H1 (cell line): ENCODE data around the gene TOPORS. TPM values are rescaled to one million over a fixed set of nuclear protein-coding genes. Genes with fewer than 3 reads are reported as not detected.

Experiments
- CTCF ChIA-PET: fragments of 300-600 bp; sonication (Branson Sonifier 250); formaldehyde crosslinking; loops from one replicate; lab custom pipeline; 2021; ENCODE audit not compliant: partially characterized antibody; lab: Charles Lee
- POLR2A ChIA-PET: fragments of 300-600 bp; sonication (Branson Sonifier 250); formaldehyde crosslinking; loops from one replicate; lab custom pipeline; 2021; ENCODE audit warnings: inconsistent platforms; ENCODE audit not compliant: partially characterized antibody; lab: Charles Lee
- DNase-seq, 2 experiments: peaks; one replicate each; pipeline versions ENCODE4 v3.0.0 to v3.0.0-alpha.2; 2010 to 2022; ENCODE audit warnings: low spot score in 2 of 2, low read depth in 1 of 2, mixed read lengths in 1 of 2
- FAIRE-seq: peaks from 2 replicates; lab custom pipeline; 2011; peaks lifted over from hg19 to GRCh38; lab: Jason Lieb, UNC
- H2AFZ ChIP-seq: 2 replicates; pipeline ENCODE4 v1.8.1; 2012; ENCODE audit warnings: low read length, inconsistent platforms
- H2AK5ac ChIP-seq: 2 replicates; pipeline ENCODE4 v1.6.1; 2013; ENCODE audit warnings: low read depth, low read length
- H2BK120ac ChIP-seq: replicated peaks from 2 replicates; pipeline ENCODE3; 2013; ENCODE audit warnings: low read depth, low read length, inconsistent platforms
- H2BK12ac ChIP-seq: 2 replicates; pipeline ENCODE4 v1.6.1; 2013; ENCODE audit warnings: low read depth, low read length
- H2BK15ac ChIP-seq: 2 replicates; pipeline ENCODE4 v1.6.1; 2013; ENCODE audit warnings: low read length
- H2BK20ac ChIP-seq: 2 replicates; pipeline ENCODE4 v1.6.1; 2013; ENCODE audit warnings: low read length
- H2BK5ac ChIP-seq: 2 replicates; pipeline ENCODE4 v1.6.1; 2013; ENCODE audit warnings: low read depth, low read length
- H3K14ac ChIP-seq: 2 replicates; pipeline ENCODE4 v1.6.1; 2013; ENCODE audit warnings: inconsistent platforms; ENCODE audit not compliant: insufficient read length
- H3K18ac ChIP-seq: 2 replicates; pipeline ENCODE4 v1.6.1; 2013; ENCODE audit warnings: low read length; ENCODE audit errors: extremely low read depth
- H3K23ac ChIP-seq: 2 replicates; pipeline ENCODE4 v1.6.1; 2013; ENCODE audit warnings: inconsistent platforms; ENCODE audit not compliant: insufficient read length
- H3K23me2 ChIP-seq: 2 replicates; pipeline ENCODE4 v1.6.1; 2013; ENCODE audit warnings: low read depth, low read length
- H3K27ac ChIP-seq: 2 replicates; pipeline ENCODE4 v1.6.1; 2011; ENCODE audit warnings: low read depth, low read length, inconsistent platforms
- H3K27me3 ChIP-seq, 4 experiments: replicated peaks in 1 of 4; 1 replicate in 1 of 4; 2 replicates in 3 of 4; pipeline versions ENCODE4 v1.6.1 to v1.8.1; 2011 to 2013; ENCODE audit warnings: low read length in 3 of 4, mild to moderate bottlenecking in 3 of 4, inconsistent platforms in 2 of 4, mixed read lengths in 2 of 4, moderate library complexity in 1 of 4; ENCODE audit not compliant: control insufficient read depth in 3 of 4, insufficient read depth in 3 of 4; ENCODE audit errors: extremely low read depth in 1 of 4
- H3K36me3 ChIP-seq, 4 experiments: 2 replicates each; pipeline versions ENCODE4 v1.6.1 to v1.8.1; 2011 to 2013; ENCODE audit warnings: mild to moderate bottlenecking in 4 of 4, low read length in 3 of 4, moderate library complexity in 2 of 4, control low read depth in 1 of 4, inconsistent platforms in 1 of 4; ENCODE audit not compliant: insufficient read depth in 4 of 4, control insufficient read depth in 2 of 4
- H3K4ac ChIP-seq: replicated peaks from 2 replicates; pipeline ENCODE3; 2013; ENCODE audit warnings: low read length, low read depth, mixed read lengths, inconsistent platforms; ENCODE audit not compliant: insufficient read length
- H3K4me1 ChIP-seq, 4 experiments: replicated peaks in 1 of 4; 1 replicate in 1 of 4; 2 replicates in 3 of 4; pipeline versions ENCODE4 v1.6.1 to v1.8.1; 2011 to 2013; ENCODE audit warnings: low read length in 3 of 4, inconsistent platforms in 2 of 4, mixed read lengths in 1 of 4; ENCODE audit not compliant: insufficient read depth in 4 of 4, control insufficient read depth in 3 of 4
- H3K4me2 ChIP-seq, 2 experiments: 2 replicates each; pipeline versions ENCODE4 v1.6.1 to v1.8.1; 2011 to 2013; ENCODE audit warnings: low read depth in 2 of 2, low read length in 2 of 2, control low read depth in 1 of 2, inconsistent platforms in 1 of 2, mild to moderate bottlenecking in 1 of 2; ENCODE audit not compliant: insufficient read depth in 1 of 2
- H3K4me3 ChIP-seq, 4 experiments: fragments of 200-600, 300-600 bp in 1 of 4; sonication (generic), shearing (Covaris generic), sonication (Bioruptor Twin) in 1 of 4; 2 replicates each; pipeline versions ENCODE4 v1.5.1 to v1.8.1; 2011 to 2016; ENCODE audit warnings: low read length in 4 of 4, low read depth in 3 of 4, control low read depth in 2 of 4, inconsistent platforms in 2 of 4, mild to moderate bottlenecking in 2 of 4, mixed read lengths in 1 of 4, moderate library complexity in 1 of 4; ENCODE audit not compliant: insufficient read depth in 2 of 4; ENCODE audit errors: extremely low read depth in 1 of 4
- H3K56ac ChIP-seq: replicated peaks from 2 replicates; pipeline ENCODE3; 2013; ENCODE audit warnings: low read depth, mild to moderate bottlenecking, mixed read lengths, low read length, inconsistent platforms; ENCODE audit not compliant: insufficient read length
- H3K79me1 ChIP-seq: 2 replicates; pipeline ENCODE4 v1.6.1; 2013; ENCODE audit warnings: low read depth, low read length, control low read depth
- H3K79me2 ChIP-seq, 2 experiments: 2 replicates each; pipeline versions ENCODE4 v1.6.1 to v1.8.1; 2012 to 2013; ENCODE audit warnings: low read length in 2 of 2, mild to moderate bottlenecking in 2 of 2, inconsistent platforms in 1 of 2; ENCODE audit not compliant: insufficient read depth in 2 of 2, control insufficient read depth in 1 of 2
- H3K9ac ChIP-seq, 4 experiments: replicated peaks in 1 of 4; 1 replicate in 1 of 4; 2 replicates in 3 of 4; pipeline versions ENCODE4 v1.6.1 to v1.8.1; 2011 to 2013; ENCODE audit warnings: low read depth in 3 of 4, low read length in 3 of 4, control low read depth in 2 of 4, mild to moderate bottlenecking in 2 of 4, moderate library complexity in 2 of 4, inconsistent platforms in 1 of 4; ENCODE audit errors: extremely low read depth in 1 of 4
- H3K9me3 ChIP-seq, 2 experiments: 2 replicates each; pipeline versions ENCODE4 v1.6.1 to v1.8.1; 2012 to 2013; ENCODE audit warnings: mild to moderate bottlenecking in 2 of 2, moderate library complexity in 2 of 2, control low read depth in 1 of 2, inconsistent platforms in 1 of 2, low read depth in 1 of 2, low read length in 1 of 2, mixed read lengths in 1 of 2; ENCODE audit not compliant: insufficient read depth in 2 of 2
- H4K20me1 ChIP-seq, 2 experiments: replicated peaks in 1 of 2; 2 replicates each; pipeline versions ENCODE3 to v1.8.1; 2011 to 2013; ENCODE audit warnings: inconsistent platforms in 2 of 2, low read length in 2 of 2, mild to moderate bottlenecking in 1 of 2; ENCODE audit not compliant: insufficient read depth in 2 of 2, control insufficient read depth in 1 of 2
- H4K5ac ChIP-seq: 2 replicates; pipeline ENCODE4 v1.6.1; 2013; ENCODE audit warnings: low read length, low read depth, mixed read lengths, inconsistent platforms; ENCODE audit not compliant: insufficient read length
- H4K8ac ChIP-seq: 2 replicates; pipeline ENCODE4 v1.8.0; 2013; ENCODE audit warnings: mild to moderate bottlenecking, moderate library complexity, low read length, inconsistent platforms; ENCODE audit not compliant: insufficient read depth; ENCODE audit errors: extremely low read depth
- H4K91ac ChIP-seq: replicated peaks from 2 replicates; pipeline ENCODE3; 2013; ENCODE audit warnings: low read length, mixed read lengths, inconsistent platforms; ENCODE audit not compliant: insufficient read length
- CHD1 ChIP-seq: IDR thresholded peaks from 2 replicates; pipeline ENCODE4 v1.6.1; 2012; ENCODE audit warnings: low read depth, low read length, improper control_type of control experiment
- PHF8 ChIP-seq: fragments of 200-600 bp; sonication (generic); conservative IDR thresholded peaks from 2 replicates; pipeline ENCODE4 v1.7.1; 2012; ENCODE audit warnings: low read depth, mild to moderate bottlenecking, inconsistent platforms, low read length, moderate library complexity
- POLR2A ChIP-seq, 2 experiments: IDR thresholded peaks; 1 replicate in 1 of 2; 2 replicates in 1 of 2; pipeline ENCODE4 v1.6.1; 2011; ENCODE audit warnings: low read depth in 2 of 2, low read length in 2 of 2, mild to moderate bottlenecking in 2 of 2; ENCODE audit errors: control extremely low read depth in 1 of 2
- SRF ChIP-seq: IDR thresholded peaks from 2 replicates; pipeline ENCODE4 v1.6.1; 2011; ENCODE audit warnings: mild to moderate bottlenecking, low read depth, low read length, moderate library complexity
- TBP ChIP-seq: IDR thresholded peaks from 2 replicates; pipeline ENCODE4 v1.6.1; 2011; ENCODE audit warnings: low read depth, low read length, improper control_type of control experiment
- WGBS, 2 experiments: shearing (Covaris generic) in 1 of 2; methylation state at CpG; one replicate each; pipeline versions ENCODE4 v1.1.6 to v1.1.7; 2013 to 2015; ENCODE audit warnings: low lambda C conversion rate in 2 of 2, mixed read lengths in 2 of 2, inconsistent platforms in 1 of 2, low coverage in 1 of 2, missing lambda C conversion rate in 1 of 2; ENCODE audit not compliant: insufficient replicate concordance in 2 of 2, insufficient coverage in 1 of 2, insufficient read length in 1 of 2; ENCODE audit errors: extremely low coverage in 1 of 2, missing lambda C conversion rate in 1 of 2; 5-methylcytosine and 5-hydroxymethylcytosine counted together
- polyA plus RNA-seq, 7 experiments: library from polyadenylated mRNA; depleted of rRNA in 3 of 7; stranded (reverse) in 5 of 7; unstranded in 2 of 7; fragments of >200 nt in 5 of 7; fragments of 200-250 nt in 2 of 7; gene quantifications; 1 replicate in 5 of 7; 2 replicates in 1 of 7; 4 replicates in 1 of 7; pipeline versions ENCODE4 v1.2.1 to v1.2.3, GENCODE V29; 2011 to 2013; ENCODE audit warnings: missing spikeins in 2 of 7, mixed read lengths in 2 of 7
- total RNA-seq: library from RNA; stranded (reverse); fragmentation: NEBNext Ultra II Directional; extraction: Animal tissue kit (Norgen Biotek cat#: 25700); gene quantifications from 2 replicates; pipeline ENCODE4 v1.2.1, GENCODE V29; 2021

Gene TOPORS
- total and polyA plus RNA-seq, 2 of the 8 experiments (the other 6 are each of a cell fraction or from before 2014, with no cell fraction given): 10.3 to 30.7 TPM

DNA sequence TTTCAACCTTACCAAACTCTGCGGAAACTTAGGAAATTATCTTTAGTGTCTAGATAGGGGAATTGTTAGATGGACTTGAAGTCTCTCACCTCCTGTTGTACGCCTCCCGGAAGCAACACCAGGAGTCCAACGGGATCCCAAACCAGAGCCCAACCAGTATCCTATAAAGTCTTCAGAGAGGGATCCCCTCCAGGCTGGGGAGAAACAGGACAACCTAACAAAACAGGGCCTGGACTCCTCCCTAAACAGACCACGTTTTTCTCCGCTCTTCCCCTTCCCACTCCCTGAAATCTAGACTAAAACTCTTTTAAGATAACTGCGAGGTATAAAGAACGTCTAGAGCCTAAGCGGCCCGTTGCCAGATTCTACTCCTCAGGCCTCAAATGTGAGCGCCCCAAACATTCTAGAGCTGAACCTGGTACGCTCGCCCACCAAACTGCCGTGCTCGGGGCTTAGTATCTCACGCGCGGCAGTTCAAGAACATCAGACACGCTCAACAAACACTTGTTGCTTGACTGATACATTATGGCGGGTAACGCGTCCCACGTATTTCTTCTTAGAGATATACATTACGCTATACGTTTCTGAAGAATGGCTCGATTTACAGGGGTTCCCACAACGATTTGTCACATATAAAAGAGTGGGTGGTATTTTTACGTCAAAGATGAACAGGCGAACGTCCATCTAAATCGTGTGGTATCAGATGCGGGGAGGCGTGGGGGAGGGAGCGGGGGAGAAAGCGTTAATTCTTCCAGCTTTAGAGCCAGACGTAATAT is 922 bp downstream of the TOPORS start:
- FAIRE-seq: peak; percentile 7
- Histone ChIP-seq H3K79me1 (no peaks in the 10 kb centered on the region; the same call in 1 of the 2 replicates), H3K27ac (peak overlapping the region; percentile 78), H3K9me3 (no peaks in the 10 kb centered on the region), H3K4me1 (peaks cover 0 to 3% (median 0%) of the 10 kb centered on the region in 4 experiments; a peak in 2 of 7 replicates), H2BK5ac (peak overlapping the region; percentile 80), H3K9ac (peak overlapping the region; percentile 62 to 97 (median 94)), H3K4me2 (peak overlapping the region; percentile 80 to 83), H4K91ac (peak overlapping the region; percentile 29), H2BK120ac (no peak overlapping the region), H2AFZ (0 out of 2 replicates have a peak overlapping the region, but pooled peaks have one; percentile 17), H4K8ac (peak overlapping the region; percentile 92; the same call in 1 of the 2 replicates), H3K4me3 (peak overlapping the region; percentile 80 to 97 (median 87)), H2BK15ac (no peak overlapping the region), H2BK20ac (no peak overlapping the region), H3K23ac (no peak overlapping the region), H3K27me3 (no peaks in the 10 kb centered on the region), H3K36me3 (peaks cover 0 to 4% (median 0%) of the 10 kb centered on the region in 4 experiments; a peak in 1 of 8 replicates), H3K23me2 (peaks cover 9% of the 10 kb centered on the region), H3K14ac (peak overlapping the region; percentile 63), H3K18ac (peak overlapping the region; percentile 57), H4K5ac (peak overlapping the region; percentile 54), H2BK12ac (peak overlapping the region; percentile 71; the same call in 1 of the 2 replicates), H3K79me2 (peaks cover 30 to 59% of the 10 kb centered on the region in 2 experiments), H3K56ac (peak overlapping the region; percentile 71), H2AK5ac (peak overlapping the region; percentile 46; the same call in 1 of the 2 replicates), H4K20me1 (peaks cover 11 to 15% of the 10 kb centered on the region in 2 experiments), H3K4ac (peak overlapping the region; percentile 41)
- WGBS, 2 experiments: 3% methylated on average over 36 of the region's 36 CpGs; no CpG with 5 or more reads in 1 of the 2 experiments
- DNase-seq: peak in 1 of 2 experiments; percentile 55
- POLR2A ChIA-PET: interaction anchor here (0.6 to 3.9 kb wide), 9 partner anchors 13 to 185 kb away, joined by 3 to 24 read pairs (median 10); partner anchors contain the start of genes NDUFB6 and RIGI
- CTCF ChIA-PET: interaction anchor here (0.7 to 3.8 kb wide), 7 partner anchors 11 to 172 kb away, joined by 3 to 18 read pairs (median 7); partner anchors contain the start of gene RIGI
- TF ChIP-seq POLR2A (IDR thresholded peaks at IDR 0.05; ENCODE audit: control extremely low read depth in 1 of 2, low read depth in 2 of 2, low read length in 2 of 2) (peak in 1 of 2 experiments; percentile 32; a peak in 1 of 3 replicates), PHF8 (no peak), TBP (peak; percentile 6; the same call in 1 of the 2 replicates), SRF (no peak), CHD1 (no peak)
- TF ChIP-seq, all 59 proteins: peak for 2
